GM18511 (cell line): ENCODE data around the gene WDR75.

ENCODE experiments used
- ATAC-seq: cut with Tn5 transposase; IDR thresholded peaks from one replicate; pipeline ENCODE4 v1.9.1; 2021; ENCODE audit warnings: mild to moderate bottlenecking, moderate library complexity; ENCODE audit not compliant: unreplicated experiment

The WDR75 gene

DNA sequence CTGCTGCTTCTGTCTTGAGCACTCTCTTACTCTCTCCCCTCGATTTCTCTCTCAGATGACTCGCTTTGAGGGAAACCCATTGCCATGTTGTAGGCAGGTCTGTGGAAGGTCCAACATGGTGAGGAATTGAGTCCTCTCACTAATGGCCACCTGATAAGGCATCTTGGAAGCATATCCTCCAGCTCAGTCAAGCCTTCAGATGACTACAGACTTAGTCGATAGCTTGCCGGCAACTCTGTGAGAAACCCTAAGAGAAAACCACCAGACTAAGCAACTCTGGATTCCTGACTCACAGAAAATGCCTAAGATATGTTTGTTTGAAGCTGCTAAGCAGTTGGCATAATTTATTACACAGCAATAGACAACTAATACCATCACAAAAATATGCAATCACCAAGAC lies 51.2 kb downstream of the WDR75 start:
- ATAC-seq: no peak

- ATAC-seq: no peak
Observed at GRCh38 chr2:189498205-189498604, 56.9 kb downstream of the WDR75 start.

DNA sequence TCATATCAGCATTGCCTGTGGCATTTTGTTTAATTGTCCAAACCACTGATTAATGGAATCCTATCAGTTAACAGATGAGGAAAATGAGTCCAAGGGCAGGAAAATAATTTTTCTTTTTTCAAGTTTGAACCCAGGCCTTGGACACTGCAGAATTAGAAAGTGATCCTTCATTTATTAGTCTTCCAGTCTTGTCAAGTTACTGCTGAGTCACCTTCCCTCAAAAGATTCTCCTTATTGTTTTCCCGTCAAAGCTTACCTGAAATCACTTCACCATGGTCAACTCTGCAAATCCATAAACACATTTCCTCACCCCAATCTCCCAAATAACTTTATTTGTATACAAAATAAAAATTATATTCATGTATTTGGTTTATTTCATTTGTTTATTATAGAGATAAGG lies 57.9 kb downstream of the WDR75 start:
- ATAC-seq: no peak

DNA sequence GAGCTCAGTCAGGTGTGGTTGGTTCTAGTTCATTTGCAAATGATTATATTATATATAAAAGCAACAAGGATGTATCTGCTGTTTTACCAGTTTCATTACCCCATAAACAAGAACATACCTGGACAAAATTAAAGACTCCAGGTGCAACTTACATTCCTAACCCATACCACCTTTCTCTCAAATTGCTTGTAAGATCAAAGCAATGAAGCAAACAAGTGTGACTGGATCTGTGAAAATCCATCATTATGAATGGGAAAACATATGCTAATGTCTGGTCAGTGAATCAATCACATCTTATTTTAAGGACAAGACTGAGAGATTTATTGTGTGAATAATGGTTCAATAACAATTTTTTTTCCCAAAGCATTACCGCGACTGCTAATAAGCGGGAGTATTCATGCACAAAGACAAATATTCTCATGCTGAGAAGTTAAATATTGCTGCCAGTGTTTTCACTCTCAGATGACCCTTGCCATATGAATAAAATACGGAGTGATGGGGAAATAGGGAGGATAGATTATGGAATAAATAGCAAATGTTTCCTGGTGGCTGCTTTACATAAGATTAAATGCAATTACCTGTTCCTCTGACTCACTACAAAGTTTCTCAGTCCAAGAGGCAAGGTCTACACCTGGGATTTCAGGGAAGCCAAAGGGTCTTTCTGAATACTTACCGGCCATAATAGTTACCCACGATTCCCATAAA lies 59.3 kb downstream of the WDR75 start:
- no peak for ATAC-seq

DNA sequence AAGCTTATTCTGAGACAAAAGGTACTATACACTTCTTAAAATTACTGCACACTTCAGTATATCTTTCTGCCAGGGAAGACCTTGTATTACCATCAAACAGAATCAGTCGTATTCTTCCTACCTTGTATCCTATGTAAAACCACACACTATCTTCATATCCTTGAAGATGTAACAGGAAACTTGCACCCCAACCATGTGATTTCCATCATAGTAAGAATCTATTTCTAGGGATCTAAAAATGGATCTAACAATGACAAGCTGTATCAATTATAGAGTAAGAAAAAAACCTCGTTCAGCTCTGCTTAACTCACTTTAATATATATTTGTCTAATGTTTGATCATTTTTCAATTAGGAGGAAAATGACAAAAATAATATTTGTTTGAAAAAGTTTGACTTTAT lies 60.2 kb downstream of the WDR75 start:
- no peak for ATAC-seq

DNA sequence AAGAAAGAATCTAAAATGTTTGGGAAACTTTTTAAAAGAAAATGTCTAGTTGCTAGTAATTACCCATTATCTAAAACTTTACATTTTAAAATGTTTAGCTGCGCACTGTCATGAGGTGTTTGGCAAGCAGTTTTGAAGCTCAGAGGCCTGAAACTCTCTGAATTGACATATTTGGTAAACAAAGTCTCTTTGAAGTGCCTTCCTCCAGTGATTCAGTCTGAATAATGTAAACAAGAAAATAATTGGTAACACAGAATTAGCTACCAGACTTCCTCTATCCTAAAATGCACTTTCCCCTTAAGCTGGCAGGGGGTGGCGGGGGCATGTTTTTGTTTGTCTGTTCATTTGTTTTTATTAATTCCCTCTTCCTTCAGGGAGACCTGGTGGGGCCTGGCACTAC lies 61.4 kb downstream of the WDR75 start:
- ATAC-seq: no peak

DNA sequence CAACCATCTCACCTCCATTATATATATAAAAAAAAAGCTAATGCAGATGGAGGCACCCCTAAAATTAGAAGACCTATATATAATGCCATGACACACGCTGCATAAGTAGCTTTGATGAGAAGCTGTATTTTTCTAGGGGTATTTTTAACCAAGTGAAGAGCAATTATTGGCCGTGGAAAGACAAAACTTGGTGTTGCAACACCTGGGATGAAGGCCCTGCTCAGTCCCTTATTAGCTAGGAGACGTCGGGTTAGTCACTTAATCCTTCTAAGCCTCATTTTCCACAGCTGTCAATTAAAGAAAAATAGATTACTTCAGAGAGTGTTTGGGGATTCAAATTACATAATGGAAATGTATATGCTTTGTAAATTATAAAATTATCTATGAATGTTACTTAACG lies 63.0 kb downstream of the WDR75 start:
- ATAC-seq: no peak

- ATAC-seq: no peak
Observed at GRCh38 chr2:189505492-189505891, 64.2 kb downstream of the WDR75 start.

GRCh38 chr2:189506514-189506976 lies 65.3 kb downstream of the WDR75 start:
- ATAC-seq: no peak

GRCh38 chr2:189511210-189511959 lies 70.1 kb downstream of the WDR75 start:
- ATAC-seq: no peak

DNA sequence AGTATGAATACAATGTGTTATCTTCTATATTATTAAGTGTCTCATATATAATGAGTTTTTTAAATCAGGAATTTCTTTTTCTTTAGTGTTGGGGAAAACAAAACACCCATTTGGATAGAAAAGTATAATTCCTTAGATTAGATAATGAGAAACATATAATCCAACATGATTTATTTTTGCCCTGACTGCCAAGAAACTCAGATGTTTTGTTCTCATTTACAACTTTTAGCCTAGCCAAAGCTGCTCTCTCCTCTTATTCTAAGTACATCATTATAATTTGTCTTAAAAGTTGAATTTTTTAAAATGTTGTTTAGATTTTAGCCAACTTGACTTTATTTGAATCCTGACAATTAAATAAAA lies 70.7 kb downstream of the WDR75 start:
- ATAC-seq: no peak

- no peak for ATAC-seq
Observed at GRCh38 chr2:189512879-189513278, 71.6 kb downstream of the WDR75 start.

GRCh38 chr2:189514104-189514503 lies 72.8 kb downstream of the WDR75 start:
- no peak for ATAC-seq

GRCh38 chr2:189515264-189515663 lies 74.0 kb downstream of the WDR75 start:
- no peak for ATAC-seq

GRCh38 chr2:189516546-189516945 lies 75.3 kb downstream of the WDR75 start:
- no peak for ATAC-seq

DNA sequence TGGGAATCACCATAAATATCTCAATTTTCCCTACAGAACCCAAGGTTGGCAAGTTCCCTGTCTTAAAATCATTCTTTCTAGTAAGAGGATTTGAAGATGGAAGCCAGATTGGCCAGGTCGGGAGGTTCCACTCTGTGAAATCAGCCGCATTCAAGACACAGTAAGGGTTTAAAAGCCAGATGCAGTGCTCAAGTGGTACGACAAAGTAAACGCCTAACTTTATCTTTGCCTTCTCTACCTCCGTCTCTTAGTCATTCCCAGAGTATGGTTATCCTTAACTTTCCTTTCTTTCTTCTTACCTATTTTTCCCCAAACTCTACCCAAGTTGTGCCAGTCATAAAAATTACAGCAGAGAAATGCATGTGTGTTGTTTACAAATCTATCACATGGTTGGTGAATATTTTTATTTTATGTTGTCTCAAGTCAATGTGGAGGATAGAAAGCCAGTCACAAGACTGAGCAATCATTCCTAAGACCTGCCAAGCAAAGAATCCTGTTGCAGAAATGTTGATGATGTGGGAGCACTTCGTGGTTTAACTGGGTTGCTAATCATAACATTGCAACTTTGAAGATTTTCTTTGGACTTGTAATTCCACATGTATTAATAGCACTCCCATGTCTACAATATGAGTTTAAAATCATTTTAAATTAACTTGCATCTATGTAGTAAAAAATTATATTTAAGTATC lies 76.7 kb downstream of the WDR75 start:
- no peak for ATAC-seq

- no peak for ATAC-seq
Observed at GRCh38 chr2:189519631-189520387, 78.5 kb downstream of the WDR75 start.

DNA sequence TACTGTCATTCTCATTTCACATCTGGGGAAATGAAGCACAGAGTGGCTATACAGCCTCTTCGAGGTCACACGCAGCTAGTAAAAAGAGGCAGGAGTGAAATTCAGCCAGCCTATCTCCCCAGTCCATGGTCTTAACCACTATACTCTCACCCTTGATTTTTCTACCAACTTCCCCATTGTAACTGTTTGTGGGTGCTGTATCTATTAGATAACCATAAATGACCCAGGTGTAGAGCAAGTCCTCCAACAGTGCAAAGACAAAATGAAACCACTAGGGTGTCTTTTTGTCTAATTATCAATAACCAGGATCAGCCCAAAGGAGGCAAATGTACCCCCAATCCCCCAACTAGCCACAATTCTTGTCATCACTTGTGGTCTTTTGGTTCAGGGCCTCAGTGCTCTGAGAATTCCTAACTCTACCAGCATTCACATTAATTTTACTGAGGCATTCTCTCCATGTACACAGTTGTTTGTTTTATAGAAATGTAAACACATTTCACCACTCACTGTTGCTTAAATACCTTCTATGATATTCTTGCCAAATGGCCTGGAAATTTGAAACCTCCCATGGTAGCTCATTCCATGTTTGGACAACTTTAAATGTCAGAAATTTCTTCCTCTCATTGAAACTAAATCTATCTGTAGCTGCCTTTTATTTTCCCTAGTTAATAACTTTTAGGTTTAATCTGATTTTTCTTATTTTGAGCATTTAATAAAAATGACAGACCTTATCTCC lies 80.6 kb downstream of the WDR75 start:
- ATAC-seq: peak; percentile 67

DNA sequence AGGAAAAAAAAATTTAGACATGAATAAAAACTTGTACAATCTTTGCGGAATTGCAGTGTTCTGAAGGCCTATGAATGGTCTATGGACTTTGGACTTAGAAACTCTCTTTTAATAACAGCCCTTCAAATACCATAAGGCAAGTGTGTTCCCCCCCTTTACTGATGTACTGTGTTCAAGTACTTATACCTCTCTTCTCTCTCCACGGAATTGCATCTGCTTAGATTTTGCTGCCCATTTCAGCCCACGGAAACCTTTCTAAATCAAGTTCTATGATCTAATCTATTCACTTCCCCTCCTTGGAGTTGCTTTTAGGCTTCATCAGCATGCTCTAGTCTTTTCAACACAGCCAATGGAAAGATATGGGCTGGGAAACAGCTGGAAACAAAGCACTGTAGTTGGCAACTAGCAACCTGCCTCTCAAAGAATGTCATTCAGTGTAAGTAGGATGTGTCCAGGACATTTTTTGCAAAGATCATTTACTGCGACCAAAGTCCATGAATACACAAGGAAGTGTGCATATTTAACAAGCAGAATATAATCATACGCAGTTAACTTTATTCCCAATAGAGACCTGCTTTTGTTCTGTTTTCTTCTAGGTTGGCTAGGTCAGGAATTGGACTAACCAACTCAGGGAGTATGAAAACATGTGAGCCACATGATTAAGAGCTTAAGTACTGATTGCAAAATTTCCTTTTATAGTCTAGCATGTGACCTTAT lies 81.3 kb downstream of the WDR75 start:
- ATAC-seq: no peak

GRCh38 chr2:189524746-189525145 lies 83.5 kb downstream of the WDR75 start:
- ATAC-seq: no peak
